NCI-H748 treated with DMSO at 0.1 percent for 48 hours (cell line): ENCODE results near the gene FLAD1.

Experiments used
- DNase-seq: peaks from one replicate; lab custom pipeline; 2025; lab: John Stamatoyannopoulos, UW

The FLAD1 gene

DNA sequence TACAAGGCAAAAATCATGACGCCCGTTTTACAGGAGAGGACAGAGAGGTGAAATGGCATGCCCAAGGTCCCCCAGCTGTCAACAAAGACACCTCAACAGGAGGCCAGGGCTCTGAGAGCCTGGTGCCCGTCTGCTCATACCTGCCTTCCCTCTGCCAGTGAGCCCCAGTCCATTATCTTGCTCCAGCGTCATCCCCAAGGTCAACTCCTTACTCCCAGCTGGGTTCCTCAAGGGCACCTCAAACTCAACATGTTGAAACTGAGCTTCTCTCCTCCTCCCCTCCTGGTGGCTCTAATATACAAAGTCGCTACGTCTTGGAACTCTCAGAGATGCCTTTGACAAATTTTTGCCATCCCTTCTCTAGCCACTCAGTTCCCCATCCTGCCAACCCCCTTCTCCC lies 30.5 kb upstream of the FLAD1 start:
- DNase-seq = no peak

DNA sequence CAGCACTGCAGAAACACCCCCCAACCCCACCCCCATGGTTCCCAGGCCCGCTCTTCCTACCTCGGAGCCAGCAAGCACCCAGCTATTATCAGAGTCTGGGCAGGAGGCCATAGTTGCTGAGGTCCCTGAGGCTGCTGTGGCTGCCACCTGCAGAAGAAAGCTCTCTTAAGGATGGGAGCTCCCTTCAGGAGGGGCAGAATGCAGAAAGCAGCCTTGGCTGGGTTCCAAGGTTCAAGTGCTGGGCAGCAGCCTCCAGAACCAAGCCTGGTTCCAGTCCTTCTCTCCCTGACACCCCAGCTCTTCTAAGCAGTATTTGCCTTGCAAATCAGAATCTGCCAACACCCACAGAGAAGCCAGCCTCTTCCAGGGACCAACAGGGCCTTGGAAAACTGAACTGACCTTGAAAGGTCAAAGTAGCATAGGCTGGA lies 29.5 kb upstream of the FLAD1 start:
- DNase-seq = no peak

- no peak for DNase-seq
Measured at GRCh38 chr1:154954541-154954940, 28.6 kb upstream of the FLAD1 start.

GRCh38 chr1:154955039-154955717 lies 28.0 kb upstream of the FLAD1 start:
- peak; percentile 56 for DNase-seq

- DNase-seq = peak; percentile 91
Measured at GRCh38 chr1:154955718-154956543, 27.2 kb upstream of the FLAD1 start, which contains the start of gene PBXIP1. Gene PBXIP1 (minus strand): TSS chr1:154956099. CDS start chr1:154953721, 2,378 bp downstream.

DNA sequence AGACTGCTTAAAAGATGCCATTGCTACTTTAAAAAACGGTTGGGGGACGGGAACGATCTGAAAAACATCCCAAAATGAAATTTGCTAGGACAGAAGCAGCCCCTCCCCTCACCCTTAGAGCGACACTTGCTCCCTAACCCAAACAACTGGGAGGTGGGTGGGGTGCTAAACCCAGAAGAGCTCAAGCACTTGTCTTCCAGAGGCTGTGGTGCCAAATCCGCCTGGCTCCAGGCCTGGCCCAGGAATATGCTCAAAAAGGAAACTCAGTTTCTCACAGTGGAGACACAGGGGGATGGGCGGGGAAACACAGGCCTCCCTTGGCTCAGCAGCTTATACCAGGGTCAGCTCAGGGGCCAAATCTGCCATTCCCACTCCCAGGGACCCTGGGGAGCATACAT lies 26.6 kb upstream of the FLAD1 start:
- no peak for DNase-seq

DNA sequence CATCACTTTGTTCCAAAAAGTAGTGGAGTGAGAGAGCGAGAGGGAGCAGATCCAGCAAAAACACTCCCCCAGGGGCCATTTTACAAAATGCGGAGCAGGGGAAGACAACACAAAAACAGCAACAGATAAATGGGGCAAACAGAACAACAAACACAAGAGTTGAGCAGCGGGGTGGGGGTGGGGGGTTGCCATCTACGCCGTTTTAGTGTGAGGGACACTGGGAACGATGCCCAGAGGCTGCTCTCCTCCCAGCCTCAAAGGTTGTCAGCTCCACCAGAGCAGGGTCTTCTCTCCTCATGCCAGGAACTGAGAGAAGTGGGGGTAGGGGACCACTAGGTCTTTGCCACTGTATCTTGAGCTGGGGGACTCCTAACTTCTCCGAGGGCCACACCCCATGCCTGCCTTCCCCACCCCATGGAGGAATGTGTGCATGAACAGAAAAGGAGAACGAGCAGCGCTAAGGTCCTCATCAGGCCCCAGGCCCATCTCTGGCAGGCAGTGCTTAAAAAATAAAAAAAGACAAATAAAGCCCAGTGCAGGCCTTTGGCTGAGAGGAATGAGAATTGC lies 26.0 kb upstream of the FLAD1 start:
- no peak for DNase-seq

DNA sequence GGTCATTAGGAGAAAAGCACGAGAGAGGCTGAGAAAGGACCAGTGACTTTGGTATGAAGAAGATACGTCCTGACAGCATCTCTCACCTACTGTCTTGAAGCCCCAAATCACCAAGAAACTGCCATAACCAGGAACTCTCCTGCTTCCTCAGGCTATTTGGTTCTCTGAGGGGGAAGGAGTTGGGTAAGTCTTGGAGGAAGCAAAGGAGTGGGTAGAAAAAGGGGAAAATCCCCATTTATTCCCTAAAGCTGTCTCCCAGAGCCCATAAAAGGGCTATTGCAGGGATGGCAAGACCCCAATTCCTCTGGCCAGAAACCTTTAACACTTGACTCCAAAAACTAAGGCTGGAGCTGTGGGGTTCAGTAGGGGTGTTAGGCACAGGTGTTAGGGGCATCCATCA lies 25.1 kb upstream of the FLAD1 start:
- DNase-seq = no peak

- DNase-seq = no peak
Measured at GRCh38 chr1:154958681-154959425, 24.3 kb upstream of the FLAD1 start.

DNA sequence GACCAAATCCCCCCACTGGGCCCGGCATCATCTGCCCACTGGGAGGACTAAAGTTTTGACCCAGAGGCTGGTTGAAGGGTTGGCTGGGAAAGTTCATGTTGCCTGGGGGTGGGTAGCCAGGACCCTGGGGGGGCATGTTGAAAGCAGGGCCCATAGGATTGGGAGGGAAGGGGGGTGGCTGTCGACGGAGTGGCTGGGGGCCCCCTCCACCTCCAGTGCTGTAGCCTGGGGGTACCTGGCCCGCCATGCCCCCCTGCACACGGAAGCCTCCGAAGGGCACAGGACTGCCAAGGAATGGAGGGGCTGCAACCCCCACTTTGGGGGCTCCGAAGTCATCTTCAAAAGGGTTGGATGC lies 23.7 kb upstream of the FLAD1 start:
- DNase-seq = no peak

DNA sequence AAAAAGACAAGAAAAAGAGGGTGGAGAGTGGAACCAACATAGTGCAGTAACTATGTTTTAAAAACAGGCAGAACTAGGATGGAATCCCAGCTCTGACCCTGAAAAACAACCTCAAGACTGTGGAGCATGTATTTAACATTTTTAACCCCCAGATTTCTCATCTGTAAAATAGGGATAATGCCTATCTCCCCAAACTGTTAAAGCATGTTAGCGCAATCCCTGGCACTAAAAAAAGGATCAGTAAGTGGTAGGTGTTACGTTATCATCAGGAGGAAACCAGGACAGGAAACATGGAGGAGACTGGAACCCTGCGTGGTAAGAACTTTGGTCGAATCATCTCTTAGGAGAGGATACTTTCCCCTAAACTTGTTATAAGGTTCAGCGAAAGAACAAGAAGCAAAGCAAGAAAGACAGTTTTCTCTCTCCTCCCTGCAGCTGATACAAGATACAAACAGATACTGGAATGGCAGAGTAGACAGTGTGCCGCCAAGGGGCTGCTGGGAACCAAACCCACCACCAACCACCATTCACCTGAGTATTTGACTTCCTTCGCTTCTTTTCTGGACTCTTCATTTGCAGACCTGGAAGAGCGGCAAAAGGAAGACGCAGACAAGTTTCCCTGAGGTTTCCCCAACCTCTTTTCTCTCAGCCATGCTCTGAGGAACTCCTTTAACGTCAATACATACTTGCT lies 22.6 kb upstream of the FLAD1 start:
- no peak for DNase-seq

DNA sequence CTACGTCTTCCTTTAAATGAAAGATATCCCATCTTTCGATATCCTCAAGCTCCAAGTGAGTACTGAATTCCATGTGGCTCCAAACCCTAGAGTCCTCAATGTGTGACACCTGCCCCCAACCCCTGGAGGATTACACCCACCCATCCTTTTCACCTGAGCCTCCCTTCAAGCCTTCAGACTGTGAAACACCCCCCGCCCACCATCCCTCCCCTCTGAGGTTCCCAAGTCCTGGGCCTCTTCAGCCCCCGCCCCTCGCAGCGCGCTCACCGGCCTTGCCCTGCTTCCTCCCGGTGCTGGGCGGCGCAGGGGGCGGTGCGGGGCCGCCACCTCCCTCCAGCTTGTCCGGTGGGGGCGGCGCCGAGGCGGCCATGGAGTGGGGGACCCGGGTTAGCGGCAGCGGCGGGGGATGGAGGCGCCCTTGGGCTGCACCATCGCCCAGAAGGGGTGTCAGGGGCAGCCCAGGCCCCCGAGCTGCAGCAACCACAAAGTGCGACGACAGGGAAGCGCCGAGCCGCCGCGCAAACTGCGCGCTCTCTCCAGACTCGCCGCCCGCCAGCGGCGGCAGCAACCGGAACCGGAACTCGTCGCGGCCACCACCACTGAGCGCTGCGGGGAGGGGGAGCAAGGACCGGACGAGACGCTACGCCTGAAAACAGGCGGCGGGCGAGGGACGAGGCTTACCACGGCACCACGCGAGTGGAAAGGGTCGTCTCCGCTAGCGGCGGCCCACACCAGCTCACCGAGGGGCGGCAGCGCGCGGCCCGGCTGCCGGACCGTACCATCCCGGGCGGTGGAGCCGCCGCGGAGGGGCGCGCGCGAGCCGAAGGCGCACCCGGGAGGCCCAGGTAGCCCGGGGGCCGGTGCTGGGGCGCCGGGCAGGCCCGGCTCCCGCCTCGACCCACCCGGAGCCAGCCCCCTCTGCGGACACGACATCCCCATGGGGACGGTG lies 21.7 kb upstream of the FLAD1 start, which contains the start of gene PYGO2:
Gene PYGO2, minus strand, starts transcription at position 576 of the 949 bp plus-strand sequence. Its CDS starts 206 bp downstream, at position 370.
- DNase-seq = peak; percentile 50

DNA sequence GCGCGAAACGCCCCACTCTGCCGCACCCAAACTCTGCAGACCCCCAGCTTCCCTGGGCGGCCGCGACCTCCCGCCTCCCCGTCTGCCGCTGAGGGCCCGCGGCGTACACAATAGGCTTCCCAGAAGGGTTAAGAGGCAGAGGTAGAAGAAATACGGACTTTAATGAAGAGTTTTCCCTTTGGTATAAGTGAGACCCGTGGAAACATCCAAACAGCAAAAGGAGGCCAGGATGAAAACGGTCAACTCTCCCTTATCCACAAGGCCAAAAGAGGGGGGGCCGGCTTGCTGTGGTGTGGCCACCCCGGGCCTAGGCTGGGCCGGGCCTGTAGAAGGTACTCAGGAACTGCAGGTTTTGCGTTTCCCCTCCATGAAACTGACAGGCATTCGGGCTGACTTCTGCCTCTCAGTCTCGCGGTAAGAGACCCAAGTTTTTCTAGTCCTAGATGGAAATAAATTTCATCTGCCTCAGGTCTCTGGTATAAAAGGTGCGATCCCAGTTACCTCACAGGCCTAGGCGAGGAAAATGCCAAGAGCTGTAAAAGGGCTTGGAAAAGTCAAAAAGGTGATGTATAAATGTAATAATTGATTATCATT lies 20.9 kb upstream of the FLAD1 start:
- DNase-seq = no peak

GRCh38 chr1:154962795-154963330 lies 20.3 kb upstream of the FLAD1 start:
- DNase-seq = no peak

DNA sequence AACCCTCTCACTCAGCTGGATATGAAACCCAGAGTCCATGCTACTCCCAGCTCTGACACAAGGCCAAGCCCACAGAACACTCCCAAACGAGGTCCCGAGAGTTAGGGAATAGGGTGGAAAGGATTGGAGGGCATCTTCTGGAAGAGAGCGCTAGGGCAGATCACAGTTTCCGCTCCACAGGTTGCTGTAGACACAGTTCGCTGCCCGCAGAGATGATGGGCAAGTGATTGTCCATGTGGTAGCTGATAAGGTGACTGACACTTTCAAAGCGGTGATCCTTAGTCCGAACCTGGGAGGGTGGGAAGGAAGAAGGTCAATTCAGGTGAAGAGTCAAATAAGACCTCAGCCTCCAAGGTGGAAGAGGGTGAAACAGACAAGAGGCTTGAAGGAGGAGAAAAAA lies 19.5 kb upstream of the FLAD1 start:
- DNase-seq = no peak

- DNase-seq = no peak
Measured at GRCh38 chr1:154964359-154964758, 18.8 kb upstream of the FLAD1 start.

- no peak for DNase-seq
Measured at GRCh38 chr1:154966111-154966510, 17.0 kb upstream of the FLAD1 start.

GRCh38 chr1:154967331-154967950 lies 15.7 kb upstream of the FLAD1 start:
- DNase-seq = no peak

- DNase-seq = no peak
Measured at GRCh38 chr1:154968731-154969130, 14.4 kb upstream of the FLAD1 start.
